MM.1S (cell line): ENCODE data around the gene ZNF334.

Experiments used
- CTCF ChIP-seq: fragments of 300-600 bp; sonication (generic); IDR thresholded peaks from 2 replicates; pipeline ENCODE4 v1.5.1; 2016; ENCODE audit warnings: antibody characterized with exemption, low read length, mixed read lengths
- EZH2 ChIP-seq: fragments of 300-600 bp; sonication (generic); optimal IDR thresholded peaks from 2 replicates; pipeline ENCODE3; 2017; ENCODE audit warnings: low read depth, mild to moderate bottlenecking, antibody characterized with exemption, low read length, mixed read lengths
- EZH2phosphoT487 ChIP-seq: fragments of 300-600 bp; sonication (generic); IDR thresholded peaks from 2 replicates; pipeline ENCODE4 v1.6.1; 2018; ENCODE audit warnings: antibody characterized with exemption, low read length

GRCh38 chr20:46562009-46562372 lies 48.6 kb upstream of the ZNF334 start:
- TF ChIP-seq CTCF (no peak), EZH2 (no peak), EZH2phosphoT487 (no peak)
